BJ (cell line): ENCODE results near the gene NAA10. TPM values are rescaled to one million over a fixed set of nuclear protein-coding genes. Genes with fewer than 3 reads are reported as not detected.

Experiments
- CTCF ChIA-PET: fragments of 350-600 bp; formaldehyde crosslinking; extraction: SDS; loops from one replicate; lab custom pipeline; 2021; ENCODE audit warnings: antibody characterized with exemption, inconsistent platforms; lab: Yijun Ruan, JAX
- POLR2A ChIA-PET: fragments of 300-600 bp; sonication (Branson Sonifier 250); formaldehyde crosslinking; extraction: SDS; loops from one replicate; lab custom pipeline; 2021; ENCODE audit warnings: antibody characterized with exemption; lab: Charles Lee
- DNase-seq: peaks from one replicate; pipeline ENCODE4 v3.0.0-alpha.2; 2011; ENCODE audit warnings: low read depth
- H3K27me3 ChIP-seq: 2 replicates; pipeline ENCODE4 v1.6.0; 2011; ENCODE audit warnings: low read length; ENCODE audit not compliant: control insufficient read depth, insufficient read depth
- H3K36me3 ChIP-seq: 2 replicates; pipeline ENCODE4 v1.5.1; 2011; ENCODE audit warnings: low read length; ENCODE audit not compliant: control insufficient read depth, insufficient read depth
- H3K4me3 ChIP-seq: 2 replicates; pipeline ENCODE4 v1.5.1; 2011; ENCODE audit warnings: low read depth, mild to moderate bottlenecking, control low read depth, low read length
- CTCF ChIP-seq: IDR thresholded peaks from 2 replicates; pipeline ENCODE4 v1.5.1; 2011; ENCODE audit warnings: low read depth, mild to moderate bottlenecking, control low read depth, inconsistent platforms, low read length, moderate library complexity; ENCODE audit not compliant: insufficient read depth
- polyA plus RNA-seq: library from polyadenylated mRNA; depleted of rRNA; stranded (reverse); fragments of >200 nt; gene quantifications from 2 replicates; pipeline ENCODE4 v1.2.3, GENCODE V29; 2011

NAA10 gene
- polyA plus RNA-seq, 1 experiment = 76.0 TPM

GRCh38 chrX:153971450-153972367 lies 36.9 kb upstream of the NAA10 start, which contains the start of gene HCFC1:
Gene HCFC1, minus strand, starts transcription at chrX:153971818. Its CDS starts 978 bp downstream, at chrX:153970840.
- no peak for DNase-seq
- Histone ChIP-seq H3K4me3 (peak within 1 kb of the TSS; percentile 75), H3K27me3 (no peaks in the 10 kb centered on the region), H3K36me3 (no peaks in the 10 kb centered on the region)
- ChIA-PET CTCF (interaction anchor here (1.0 kb wide), 1 partner anchor 54 kb away, joined by 4 read pairs; no protein-coding TSS in a partner anchor), POLR2A (no interaction called here)
- TF ChIP-seq CTCF = no peak

GRCh38 chrX:153971124-153971449 lies 36.2 kb upstream of the NAA10 start:
- CTCF ChIA-PET = interaction anchor here (1.0 kb wide), 1 partner anchor 54 kb away, joined by 4 read pairs; no protein-coding TSS in a partner anchor
- Histone ChIP-seq H3K27me3 (no peaks in the 10 kb centered on the region), H3K36me3 (no peaks in the 10 kb centered on the region), H3K4me3 (peak overlapping the region; percentile 75)
- POLR2A ChIA-PET = no interaction called here
- no peak for DNase-seq
- TF ChIP-seq CTCF = no peak

- H3K36me3 ChIP-seq = no peaks in the 10 kb centered on the region
- DNase-seq = no peak
- ChIA-PET POLR2A (no interaction called here), CTCF (interaction anchor here (0.7 to 4.7 kb wide), 6 partner anchors 9 to 142 kb away, joined by 3 to 19 read pairs (median 3); no protein-coding TSS in a partner anchor)
- H3K27me3 ChIP-seq = no peaks in the 10 kb centered on the region
- peak overlapping the region; percentile 75 for H3K4me3 ChIP-seq
- TF ChIP-seq CTCF = no peak
These were observed 35.7 kb upstream of the NAA10 start for GRCh38 chrX:153970357-153971123.

- POLR2A ChIA-PET = no interaction called here
These were observed 35.1 kb upstream of the NAA10 start for GRCh38 chrX:153969904-153970356.

More at GRCh38 chrX:153969904-153970356, 35.1 kb upstream of the NAA10 start:
- CTCF ChIA-PET = interaction anchor here (0.7 to 4.7 kb wide), 6 partner anchors 9 to 141 kb away, joined by 3 to 19 read pairs (median 3); no protein-coding TSS in a partner anchor
- Histone ChIP-seq H3K36me3 (no peaks in the 10 kb centered on the region), H3K27me3 (no peaks in the 10 kb centered on the region), H3K4me3 (peak overlapping the region; percentile 75)
- DNase-seq = no peak
- TF ChIP-seq CTCF = no peak
